Measurements from ENCODE around the gene CPSF4. TPM values are rescaled to one million over a fixed set of nuclear protein-coding genes. Genes with fewer than 3 reads are reported as not detected.

Gene CPSF4
- total RNA-seq, 1 donor from 2014 or later: 40.5 TPM

DNA sequence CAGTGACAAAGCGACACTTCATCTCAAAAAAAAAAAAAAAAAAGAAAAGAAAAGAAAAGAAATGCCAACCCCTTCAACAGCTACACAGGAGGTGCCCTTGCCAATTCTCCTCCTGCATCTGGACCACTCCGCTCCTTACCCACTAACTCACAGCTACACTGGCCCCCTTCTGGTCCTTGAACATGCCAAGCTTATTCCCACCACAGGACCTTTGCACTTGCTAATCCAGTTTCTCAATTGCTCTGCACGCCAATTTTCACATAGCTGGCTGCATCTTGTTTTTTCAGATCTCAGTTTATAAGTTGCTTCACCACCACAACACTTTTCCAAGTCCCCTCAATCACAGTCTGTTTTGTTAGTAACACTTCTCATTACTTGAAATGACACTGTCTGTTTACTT is 35.9 kb upstream of the CPSF4 start:
- Mint-ChIP-seq H3K9me3 (ENCODE audit: unreplicated experiment) (no peaks in the 10 kb centered on the region), H3K4me1 (ENCODE audit: unreplicated experiment) (peaks cover 14% of the 10 kb centered on the region), H3K27me3 (ENCODE audit: unreplicated experiment) (peaks cover 34% of the 10 kb centered on the region), H3K36me3 (ENCODE audit: low read depth, unreplicated experiment) (peaks cover 43% of the 10 kb centered on the region), H3K4me3 (ENCODE audit: unreplicated experiment) (peak overlapping the region; percentile 75), H3K27ac (ENCODE audit: unreplicated experiment) (no peak overlapping the region)
- DNase-seq (ENCODE audit: low spot score): no peak
- TF ChIP-seq, protein P1, sequence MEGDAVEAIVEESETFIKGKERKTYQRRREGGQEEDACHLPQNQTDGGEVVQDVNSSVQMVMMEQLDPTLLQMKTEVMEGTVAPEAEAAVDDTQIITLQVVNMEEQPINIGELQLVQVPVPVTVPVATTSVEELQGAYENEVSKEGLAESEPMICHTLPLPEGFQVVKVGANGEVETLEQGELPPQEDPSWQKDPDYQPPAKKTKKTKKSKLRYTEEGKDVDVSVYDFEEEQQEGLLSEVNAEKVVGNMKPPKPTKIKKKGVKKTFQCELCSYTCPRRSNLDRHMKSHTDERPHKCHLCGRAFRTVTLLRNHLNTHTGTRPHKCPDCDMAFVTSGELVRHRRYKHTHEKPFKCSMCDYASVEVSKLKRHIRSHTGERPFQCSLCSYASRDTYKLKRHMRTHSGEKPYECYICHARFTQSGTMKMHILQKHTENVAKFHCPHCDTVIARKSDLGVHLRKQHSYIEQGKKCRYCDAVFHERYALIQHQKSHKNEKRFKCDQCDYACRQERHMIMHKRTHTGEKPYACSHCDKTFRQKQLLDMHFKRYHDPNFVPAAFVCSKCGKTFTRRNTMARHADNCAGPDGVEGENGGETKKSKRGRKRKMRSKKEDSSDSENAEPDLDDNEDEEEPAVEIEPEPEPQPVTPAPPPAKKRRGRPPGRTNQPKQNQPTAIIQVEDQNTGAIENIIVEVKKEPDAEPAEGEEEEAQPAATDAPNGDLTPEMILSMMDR (IDR thresholded peaks at IDR 0.05; ENCODE audit: unreplicated experiment): no peak

DNA sequence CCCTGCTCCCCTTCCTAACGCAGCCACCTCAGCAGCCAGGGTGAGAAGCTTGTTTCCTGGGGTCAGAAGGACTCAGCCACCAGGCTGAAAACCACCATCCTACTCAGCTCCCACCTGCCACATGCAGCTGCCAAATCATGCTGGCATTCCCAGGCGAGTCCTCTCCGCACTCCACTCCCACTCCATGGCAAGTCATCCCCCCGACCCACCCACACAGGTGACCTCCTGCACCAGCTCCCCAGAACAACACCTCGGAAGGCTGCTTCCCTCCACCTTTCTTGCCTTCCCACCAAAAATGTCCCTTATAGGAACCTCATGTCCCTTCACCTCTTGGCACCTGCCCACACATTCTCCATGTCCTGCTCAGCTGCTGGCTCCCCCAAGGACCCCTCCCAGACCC is 35.0 kb upstream of the CPSF4 start:
- no peak for DNase-seq (ENCODE audit: low spot score)
- TF ChIP-seq, protein P1 (IDR thresholded peaks at IDR 0.05; ENCODE audit: unreplicated experiment): no peak
- Mint-ChIP-seq H3K4me3 (ENCODE audit: unreplicated experiment) (peak overlapping the region; percentile 60), H3K27ac (ENCODE audit: unreplicated experiment) (peak overlapping the region; percentile 64), H3K4me1 (ENCODE audit: unreplicated experiment) (peaks cover 18% of the 10 kb centered on the region), H3K27me3 (ENCODE audit: unreplicated experiment) (peaks cover 34% of the 10 kb centered on the region), H3K9me3 (ENCODE audit: unreplicated experiment) (no peaks in the 10 kb centered on the region), H3K36me3 (ENCODE audit: low read depth, unreplicated experiment) (peaks cover 40% of the 10 kb centered on the region)

DNA sequence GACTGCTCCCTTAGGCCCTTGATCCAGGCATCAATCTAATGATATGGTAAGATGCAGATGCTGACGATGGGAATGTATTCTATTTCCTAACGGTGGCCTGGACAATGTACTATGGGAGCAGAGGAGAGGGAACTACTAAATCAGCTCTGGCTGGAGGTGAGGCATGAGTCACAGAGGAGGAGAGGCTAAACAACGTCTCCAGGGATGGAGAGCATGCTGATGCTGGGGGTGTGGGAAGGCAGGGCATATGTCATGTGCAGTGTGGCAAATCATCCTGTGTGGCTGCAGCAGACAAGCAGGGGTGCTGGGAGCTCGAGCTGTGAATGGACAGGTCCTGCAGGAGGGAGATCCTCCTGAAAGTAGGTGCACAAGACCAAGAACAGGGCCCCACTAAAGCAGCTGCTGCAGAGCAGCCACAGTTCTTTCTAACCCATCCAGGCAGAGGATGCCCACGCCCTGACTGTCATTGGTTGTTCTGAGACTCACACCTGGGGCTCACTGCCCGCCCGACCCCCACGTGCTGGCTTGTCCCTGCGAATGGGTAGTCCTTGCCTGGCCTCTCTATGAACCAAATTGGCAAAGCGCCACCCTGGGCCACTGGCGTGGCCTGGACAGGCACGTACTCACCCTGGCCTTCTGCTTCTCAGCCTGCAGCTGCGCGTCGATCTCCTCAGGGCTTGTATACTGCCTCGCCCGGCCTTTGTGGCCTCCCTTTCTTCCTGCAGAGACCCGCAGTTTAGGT is 34.3 kb upstream of the CPSF4 start:
- peak overlapping the region; percentile 64 for H3K27ac Mint-ChIP-seq (ENCODE audit: unreplicated experiment)
- peak overlapping the region; percentile 60 for H3K4me3 Mint-ChIP-seq (ENCODE audit: unreplicated experiment)

DNA sequence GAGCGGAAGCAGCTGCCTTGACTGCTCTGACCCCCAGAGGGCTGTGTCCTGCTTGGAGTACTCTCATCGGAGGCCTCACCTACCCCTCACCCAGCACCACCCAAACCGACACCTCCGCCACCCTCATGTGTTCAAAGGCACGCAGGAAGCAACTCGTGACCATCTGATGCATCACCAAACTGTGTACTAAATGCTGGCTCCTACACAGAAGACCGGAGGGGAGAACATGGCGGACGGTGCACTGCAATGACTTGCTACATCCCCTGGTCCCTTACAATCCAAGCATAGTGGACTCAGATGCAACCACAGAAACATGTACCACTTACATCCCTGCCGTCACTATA is 33.8 kb upstream of the CPSF4 start:
- Mint-ChIP-seq H3K27ac (ENCODE audit: unreplicated experiment) (no peak overlapping the region), H3K4me3 (ENCODE audit: unreplicated experiment) (no peak overlapping the region), H3K36me3 (ENCODE audit: low read depth, unreplicated experiment) (peaks cover 46% of the 10 kb centered on the region), H3K27me3 (ENCODE audit: unreplicated experiment) (peaks cover 36% of the 10 kb centered on the region), H3K4me1 (ENCODE audit: unreplicated experiment) (peaks cover 29% of the 10 kb centered on the region), H3K9me3 (ENCODE audit: unreplicated experiment) (no peaks in the 10 kb centered on the region)
- no peak for DNase-seq (ENCODE audit: low spot score)
- TF ChIP-seq, protein P1 (IDR thresholded peaks at IDR 0.05; ENCODE audit: unreplicated experiment): no peak

More for the DNA sequence above, 34.3 kb upstream of the CPSF4 start:
- DNase-seq (ENCODE audit: low spot score): no peak
- H3K4me1 Mint-ChIP-seq (ENCODE audit: unreplicated experiment): peaks cover 25% of the 10 kb centered on the region
- H3K9me3 Mint-ChIP-seq (ENCODE audit: unreplicated experiment): no peaks in the 10 kb centered on the region
- H3K27me3 Mint-ChIP-seq (ENCODE audit: unreplicated experiment): peaks cover 39% of the 10 kb centered on the region
- peaks cover 45% of the 10 kb centered on the region for H3K36me3 Mint-ChIP-seq (ENCODE audit: low read depth, unreplicated experiment)
- TF ChIP-seq, protein P1 (IDR thresholded peaks at IDR 0.05; ENCODE audit: unreplicated experiment): no peak

DNA sequence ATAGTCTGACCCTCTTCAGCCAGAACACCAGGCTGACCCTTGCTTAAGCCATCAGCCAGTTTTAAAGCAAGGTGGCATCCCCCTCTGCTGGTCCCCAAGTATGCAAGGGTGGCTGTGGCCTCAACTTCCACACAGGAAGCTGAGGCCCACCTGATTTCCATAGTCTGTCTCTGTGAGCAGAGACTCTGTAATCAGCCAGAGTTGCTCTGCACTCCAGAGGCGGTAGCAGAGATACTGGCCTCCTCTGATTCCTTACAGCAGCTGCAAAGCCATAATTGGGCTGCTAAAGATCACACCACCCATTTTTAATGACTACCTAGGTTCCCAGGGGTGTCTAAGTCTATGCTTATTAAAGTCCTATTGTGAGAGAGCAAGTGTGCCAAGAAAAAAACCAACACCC is 32.2 kb upstream of the CPSF4 start:
- Mint-ChIP-seq H3K9me3 (ENCODE audit: unreplicated experiment) (no peaks in the 10 kb centered on the region), H3K4me3 (ENCODE audit: unreplicated experiment) (peak overlapping the region; percentile 15), H3K27ac (ENCODE audit: unreplicated experiment) (peak overlapping the region; percentile 100), H3K4me1 (ENCODE audit: unreplicated experiment) (peaks cover 35% of the 10 kb centered on the region), H3K27me3 (ENCODE audit: unreplicated experiment) (peaks cover 37% of the 10 kb centered on the region), H3K36me3 (ENCODE audit: low read depth, unreplicated experiment) (peaks cover 42% of the 10 kb centered on the region)
- no peak for DNase-seq (ENCODE audit: low spot score)
- TF ChIP-seq, protein P1 (IDR thresholded peaks at IDR 0.05; ENCODE audit: unreplicated experiment): no peak
